ENCODE results near the gene CBFA2T3. TPM values are rescaled to one million over a fixed set of nuclear protein-coding genes. Genes with fewer than 3 reads are reported as not detected.

CBFA2T3 gene
- total RNA-seq, 1 donor from 2014 or later: 4.6 TPM

DNA sequence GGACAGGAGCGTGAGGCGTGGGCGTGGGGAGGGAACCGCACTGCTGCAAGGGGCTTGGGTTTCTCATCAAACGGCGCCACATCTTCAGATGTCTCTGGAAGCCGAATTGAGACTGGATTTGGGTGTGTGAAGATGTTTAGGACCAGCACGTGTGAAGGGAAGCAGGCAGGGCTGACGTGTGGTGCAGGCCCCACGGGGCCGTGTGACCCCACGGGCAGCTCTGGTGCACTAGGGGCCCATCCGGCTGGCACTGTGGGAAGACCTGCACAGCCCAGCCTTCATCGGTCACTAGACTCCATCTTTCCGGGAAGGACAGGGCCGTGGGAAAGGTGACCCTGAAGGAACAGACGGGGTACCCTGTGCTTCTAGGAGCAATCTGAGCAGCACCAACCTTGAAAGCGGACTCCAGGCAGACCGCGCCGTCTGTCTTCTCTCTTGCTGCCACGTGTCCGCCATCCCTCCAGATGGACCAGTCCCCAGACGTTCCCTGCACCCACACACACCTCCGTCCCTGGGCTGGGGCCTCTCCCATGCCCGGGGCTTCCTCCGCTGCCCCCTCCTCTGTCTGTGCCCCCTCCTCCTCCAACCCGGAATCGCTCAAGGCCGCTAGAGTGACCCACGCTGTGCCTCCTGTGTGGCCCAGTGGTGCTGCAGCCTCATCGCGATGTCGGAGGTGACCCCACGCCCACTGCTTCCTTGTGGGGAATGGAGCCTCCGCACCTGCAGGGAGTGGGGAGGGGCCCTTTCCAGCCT is 23.4 kb upstream of the CBFA2T3 start:
- H3K9me3 Mint-ChIP-seq: peaks cover 6% of the 10 kb centered on the region
- TF ChIP-seq, protein P1, sequence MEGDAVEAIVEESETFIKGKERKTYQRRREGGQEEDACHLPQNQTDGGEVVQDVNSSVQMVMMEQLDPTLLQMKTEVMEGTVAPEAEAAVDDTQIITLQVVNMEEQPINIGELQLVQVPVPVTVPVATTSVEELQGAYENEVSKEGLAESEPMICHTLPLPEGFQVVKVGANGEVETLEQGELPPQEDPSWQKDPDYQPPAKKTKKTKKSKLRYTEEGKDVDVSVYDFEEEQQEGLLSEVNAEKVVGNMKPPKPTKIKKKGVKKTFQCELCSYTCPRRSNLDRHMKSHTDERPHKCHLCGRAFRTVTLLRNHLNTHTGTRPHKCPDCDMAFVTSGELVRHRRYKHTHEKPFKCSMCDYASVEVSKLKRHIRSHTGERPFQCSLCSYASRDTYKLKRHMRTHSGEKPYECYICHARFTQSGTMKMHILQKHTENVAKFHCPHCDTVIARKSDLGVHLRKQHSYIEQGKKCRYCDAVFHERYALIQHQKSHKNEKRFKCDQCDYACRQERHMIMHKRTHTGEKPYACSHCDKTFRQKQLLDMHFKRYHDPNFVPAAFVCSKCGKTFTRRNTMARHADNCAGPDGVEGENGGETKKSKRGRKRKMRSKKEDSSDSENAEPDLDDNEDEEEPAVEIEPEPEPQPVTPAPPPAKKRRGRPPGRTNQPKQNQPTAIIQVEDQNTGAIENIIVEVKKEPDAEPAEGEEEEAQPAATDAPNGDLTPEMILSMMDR (conservative IDR thresholded peaks at IDR 0.05): no peak

DNA sequence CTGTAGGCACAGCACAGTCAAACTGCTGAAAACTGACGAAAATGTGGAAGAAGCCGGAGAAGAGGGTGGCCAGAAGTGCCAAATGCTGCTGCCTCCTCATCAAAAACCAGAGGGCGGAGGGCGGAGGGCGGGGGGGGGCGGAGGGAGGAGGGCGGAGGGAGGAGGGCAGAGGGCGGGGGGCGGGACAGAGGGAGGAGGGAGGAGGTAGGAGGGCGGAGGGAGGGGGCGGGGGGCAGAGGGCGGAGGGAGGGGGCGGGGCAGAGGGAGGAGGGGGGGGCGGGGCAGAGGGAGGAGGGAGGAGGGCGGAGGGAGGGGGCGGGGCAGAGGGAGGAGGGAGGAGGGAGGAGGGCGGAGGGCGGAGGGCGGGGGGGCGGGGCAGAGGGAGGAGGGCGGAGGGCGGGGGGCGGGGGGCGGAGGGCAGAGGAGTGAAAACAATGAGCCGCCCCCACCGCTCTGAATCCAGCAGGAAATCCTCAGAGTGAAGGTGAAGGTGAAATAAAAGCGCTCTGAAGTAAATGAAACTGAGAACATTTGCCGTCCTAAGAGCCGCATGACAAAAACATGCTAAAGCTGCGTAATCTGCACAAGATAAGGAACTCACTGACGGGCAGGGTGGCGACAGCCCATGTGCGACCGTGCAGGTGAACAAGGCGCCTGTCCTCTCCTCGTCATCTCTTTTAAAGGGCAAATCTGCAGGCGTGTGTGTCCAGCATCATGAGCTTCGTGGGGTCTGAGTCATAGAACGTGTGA is 22.6 kb upstream of the CBFA2T3 start:
- Mint-ChIP-seq H3K36me3 (ENCODE audit: low read depth) (peaks cover 4% of the 10 kb centered on the region), H3K27me3 (ENCODE audit: low read depth) (peaks cover 47% of the 10 kb centered on the region), H3K4me3 (peak overlapping the region; percentile 12), H3K9me3 (peaks cover 6% of the 10 kb centered on the region), H3K4me1 (peaks cover 17% of the 10 kb centered on the region), H3K27ac (ENCODE audit: unreplicated experiment) (no peak overlapping the region)
- TF ChIP-seq, protein P1 (conservative IDR thresholded peaks at IDR 0.05): no peak
- DNase-seq (ENCODE audit: low read depth, low spot score): no peak

More for the DNA sequence above, 23.4 kb upstream of the CBFA2T3 start:
- no peak for DNase-seq (ENCODE audit: low read depth, low spot score)
- H3K36me3 Mint-ChIP-seq (ENCODE audit: low read depth): peaks cover 4% of the 10 kb centered on the region
- H3K27ac Mint-ChIP-seq (ENCODE audit: unreplicated experiment): no peak overlapping the region
- peaks cover 10% of the 10 kb centered on the region for H3K4me1 Mint-ChIP-seq
- peaks cover 50% of the 10 kb centered on the region for H3K27me3 Mint-ChIP-seq (ENCODE audit: low read depth)
- H3K4me3 Mint-ChIP-seq: peak overlapping the region; percentile 12

DNA sequence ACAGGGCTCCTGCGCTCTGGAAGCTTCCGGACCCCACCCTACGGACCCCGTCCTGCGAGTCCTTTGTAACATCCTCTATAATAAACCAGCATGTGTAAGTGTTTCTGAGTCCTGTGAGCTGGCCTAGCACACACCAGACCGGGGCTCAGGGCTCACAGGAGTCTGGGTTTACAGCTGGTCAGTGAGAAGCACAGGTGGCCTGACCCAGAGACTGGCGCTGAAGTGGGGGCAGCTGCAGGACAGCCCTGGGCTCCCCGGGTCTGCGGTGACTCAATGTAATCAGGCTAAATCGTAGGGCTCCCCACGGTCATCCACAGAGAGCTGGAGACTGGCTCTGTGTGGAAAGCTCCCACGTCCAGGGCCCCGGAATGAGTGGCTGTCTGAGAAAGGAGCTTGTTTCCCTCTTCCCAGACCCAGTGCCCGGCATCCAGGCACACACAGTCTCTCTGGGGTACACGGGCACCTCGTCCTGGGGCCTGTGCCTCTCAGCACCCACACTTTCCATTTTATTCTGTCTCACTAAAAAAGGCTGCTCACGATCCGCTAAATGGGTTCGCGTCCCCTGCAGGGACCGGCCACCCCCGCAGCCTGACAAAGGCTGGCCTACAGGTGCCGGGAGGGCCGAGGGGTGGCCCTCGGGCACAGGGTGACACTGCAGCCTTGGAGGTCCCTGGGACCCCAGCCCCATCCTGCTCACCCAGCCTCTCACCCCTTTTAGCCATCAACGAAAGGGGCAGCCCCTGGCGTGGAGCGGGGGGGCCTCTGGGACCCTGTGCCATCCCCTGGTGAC is 18.9 kb upstream of the CBFA2T3 start:
- TF ChIP-seq, protein P1 (conservative IDR thresholded peaks at IDR 0.05): no peak
- peaks cover 4% of the 10 kb centered on the region for H3K36me3 Mint-ChIP-seq (ENCODE audit: low read depth)
- H3K27ac Mint-ChIP-seq (ENCODE audit: unreplicated experiment): no peak overlapping the region
- H3K4me1 Mint-ChIP-seq: peaks cover 18% of the 10 kb centered on the region
- H3K9me3 Mint-ChIP-seq: peaks cover 6% of the 10 kb centered on the region
- no peak for DNase-seq (ENCODE audit: low read depth, low spot score)
- peaks cover 26% of the 10 kb centered on the region for H3K27me3 Mint-ChIP-seq (ENCODE audit: low read depth)
- H3K4me3 Mint-ChIP-seq: no peak overlapping the region

DNA sequence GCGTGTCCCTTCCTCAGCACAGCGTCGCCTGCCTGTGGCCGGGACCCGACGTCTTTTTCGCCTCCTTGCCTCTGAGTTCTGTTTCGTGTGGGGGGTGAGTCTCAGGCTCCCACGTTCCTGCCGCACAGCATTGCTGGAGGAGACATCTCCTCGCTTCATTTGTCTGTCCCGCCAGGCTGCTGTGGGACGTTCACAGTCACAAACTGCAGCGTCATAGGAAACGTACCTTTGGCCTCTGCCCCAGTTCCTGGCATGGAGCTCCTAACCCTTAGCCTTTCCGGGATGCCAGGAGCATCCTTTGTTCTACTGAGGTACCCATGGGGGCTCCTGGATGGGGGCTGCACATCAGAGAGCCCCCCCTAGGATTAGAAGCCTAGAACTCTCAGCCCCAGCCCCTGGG is 18.2 kb upstream of the CBFA2T3 start:
- Mint-ChIP-seq H3K27me3 (ENCODE audit: low read depth) (peaks cover 18% of the 10 kb centered on the region), H3K4me3 (no peak overlapping the region), H3K27ac (ENCODE audit: unreplicated experiment) (peak overlapping the region; percentile 97)

GRCh38 chr16:88994695-88995094 is 17.7 kb upstream of the CBFA2T3 start:
- H3K27me3 Mint-ChIP-seq (ENCODE audit: low read depth): peaks cover 13% of the 10 kb centered on the region
- H3K36me3 Mint-ChIP-seq (ENCODE audit: low read depth): no peaks in the 10 kb centered on the region
- no peak overlapping the region for H3K27ac Mint-ChIP-seq (ENCODE audit: unreplicated experiment)
- H3K4me1 Mint-ChIP-seq: peaks cover 13% of the 10 kb centered on the region
- no peak overlapping the region for H3K4me3 Mint-ChIP-seq
- no peak for DNase-seq (ENCODE audit: low read depth, low spot score)
- H3K9me3 Mint-ChIP-seq: peaks cover 3% of the 10 kb centered on the region
- TF ChIP-seq, protein P1 (conservative IDR thresholded peaks at IDR 0.05): no peak

More for the DNA sequence above, 18.2 kb upstream of the CBFA2T3 start:
- Mint-ChIP-seq H3K4me1 (peaks cover 18% of the 10 kb centered on the region), H3K9me3 (peaks cover 6% of the 10 kb centered on the region), H3K36me3 (ENCODE audit: low read depth) (peaks cover 4% of the 10 kb centered on the region)
- no peak for DNase-seq (ENCODE audit: low read depth, low spot score)
- TF ChIP-seq, protein P1 (conservative IDR thresholded peaks at IDR 0.05): no peak

Measured in neural crest cell (in vitro differentiated cells).